Skeletal muscle tissue (tissue), 4 donors: ENCODE measurements around the gene NASP. TPM values are rescaled to one million over a fixed set of nuclear protein-coding genes. Genes with fewer than 3 reads are reported as not detected.

Experiments used
- H3K27ac ChIP-seq: one replicate; pipeline ENCODE4 v1.7.0; 2013; ENCODE audit warnings: mild to moderate bottlenecking, low read depth, low read length, inconsistent platforms
- H3K27me3 ChIP-seq, 3 donors: one replicate each; pipeline ENCODE4 v1.7.0; 2013; ENCODE audit warnings: low read length in 3 of 3; ENCODE audit not compliant: control insufficient read depth in 3 of 3, insufficient read depth in 3 of 3
- H3K36me3 ChIP-seq, 3 donors: one replicate each; pipeline ENCODE4 v1.7.0; 2013; ENCODE audit warnings: low read length in 3 of 3; ENCODE audit not compliant: control insufficient read depth in 3 of 3, insufficient read depth in 3 of 3
- H3K4me1 ChIP-seq, 3 donors: one replicate each; pipeline ENCODE4 v1.7.0; 2013; ENCODE audit warnings: low read length in 3 of 3, mild to moderate bottlenecking in 3 of 3; ENCODE audit not compliant: control insufficient read depth in 3 of 3, insufficient read depth in 3 of 3
- H3K4me3 ChIP-seq, 3 donors: one replicate each; pipeline ENCODE4 v1.7.0; 2013; ENCODE audit warnings: low read length in 3 of 3
- H3K9ac ChIP-seq, 3 donors: one replicate each; pipeline ENCODE4 v1.7.0; 2013; ENCODE audit warnings: low read length in 3 of 3, mild to moderate bottlenecking in 3 of 3, moderate library complexity in 2 of 3, low read depth in 1 of 3
- H3K9me3 ChIP-seq, 3 donors: one replicate each; pipeline ENCODE4 v1.7.0; 2013; ENCODE audit warnings: low read length in 3 of 3; ENCODE audit not compliant: control insufficient read depth in 3 of 3
- total RNA-seq: library from RNA; depleted of rRNA; stranded (reverse); fragments of >200 nt; gene quantifications from one replicate; pipeline ENCODE4 v1.2.3, GENCODE V29; 2014
- donor health status: Osteomylitis.

NASP gene
- total RNA-seq: 36.5 TPM

- H3K4me1 ChIP-seq: peaks cover 16 to 27% (median 16%) of the 10 kb centered on the region in 3 donors
- H3K9ac ChIP-seq: peak within 1 kb of the TSS; percentile 96 to 99 (median 99)
- no peaks in the 10 kb centered on the region for H3K27me3 ChIP-seq
- H3K9me3 ChIP-seq: no peaks in the 10 kb centered on the region
- no peaks in the 10 kb centered on the region for H3K36me3 ChIP-seq
- H3K4me3 ChIP-seq: peak within 1 kb of the TSS; percentile 85 to 100 (median 94)
- peak within 1 kb of the TSS; percentile 94 for H3K27ac ChIP-seq
Measured at GRCh38 chr1:45583666-45584350, at the start of gene NASP. Gene NASP (plus strand): TSS chr1:45584041. CDS start chr1:45584147, 106 bp downstream.

DNA sequence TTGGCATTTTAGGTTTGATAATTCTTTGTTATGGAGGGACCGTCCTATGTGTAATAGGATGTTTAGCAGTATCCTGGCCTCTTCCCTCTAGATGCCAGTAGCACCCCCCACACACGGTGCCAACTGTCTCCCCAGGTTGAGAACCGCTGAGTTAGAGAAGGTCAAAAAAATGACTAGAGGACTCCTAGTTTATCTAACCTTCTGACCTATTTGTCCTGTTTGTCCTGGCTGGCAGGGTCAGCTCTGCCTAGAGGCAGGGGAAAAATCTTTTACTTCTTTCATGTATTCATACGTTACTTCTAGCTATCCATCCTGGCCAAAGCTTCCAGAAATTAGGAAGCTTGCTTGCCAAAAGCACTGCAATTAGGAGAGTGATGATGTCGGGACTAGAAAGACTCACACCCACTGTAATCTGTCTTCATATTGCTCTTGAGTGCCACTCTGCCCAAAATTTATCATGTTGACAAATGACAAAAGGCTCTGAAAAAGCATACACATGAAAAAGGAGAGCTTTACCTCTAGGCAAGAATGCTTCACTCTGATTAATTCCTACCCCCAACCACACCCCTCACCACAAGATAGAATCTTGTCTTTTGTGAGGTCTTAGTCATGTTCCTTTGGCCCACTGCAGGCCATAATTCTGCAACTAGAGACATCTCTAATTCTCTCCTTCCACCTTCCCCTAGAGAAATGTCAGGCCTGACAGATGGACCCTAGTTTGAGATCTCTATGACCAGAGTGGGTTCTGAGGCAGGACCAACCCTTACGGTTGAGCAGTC is 47.7 kb upstream of the NASP start:
- no peak overlapping the region for H3K27ac ChIP-seq
- H3K36me3 ChIP-seq: no peaks in the 10 kb centered on the region
- H3K27me3 ChIP-seq: no peaks in the 10 kb centered on the region
- no peak overlapping the region for H3K9ac ChIP-seq
- no peaks in the 10 kb centered on the region for H3K4me1 ChIP-seq
- H3K9me3 ChIP-seq: no peaks in the 10 kb centered on the region
- H3K4me3 ChIP-seq: no peak overlapping the region

DNA sequence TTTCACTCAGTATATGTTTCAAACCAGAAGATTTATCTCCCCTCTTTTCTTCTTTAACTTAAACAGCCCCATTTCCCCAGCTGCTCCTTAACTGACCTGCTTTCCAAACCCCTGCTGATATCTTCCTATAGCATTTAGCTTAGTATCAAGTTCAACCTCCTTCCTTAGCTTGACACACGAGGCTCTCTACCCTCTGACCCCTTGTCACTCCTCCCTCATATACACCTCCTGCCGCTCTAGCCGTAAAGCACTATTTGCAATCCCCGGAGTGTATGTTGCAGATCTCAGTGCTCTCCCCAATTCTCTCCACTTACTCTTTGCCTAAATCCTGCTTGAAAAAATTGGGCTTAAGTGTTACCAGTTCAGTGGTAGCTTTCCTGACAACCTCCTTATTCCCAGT is 47.0 kb upstream of the NASP start:
- no peak overlapping the region for H3K4me3 ChIP-seq
- H3K9me3 ChIP-seq: no peaks in the 10 kb centered on the region
- H3K27ac ChIP-seq: no peak overlapping the region
- no peaks in the 10 kb centered on the region for H3K27me3 ChIP-seq
- no peaks in the 10 kb centered on the region for H3K4me1 ChIP-seq
- H3K9ac ChIP-seq: no peak overlapping the region
- no peaks in the 10 kb centered on the region for H3K36me3 ChIP-seq

DNA sequence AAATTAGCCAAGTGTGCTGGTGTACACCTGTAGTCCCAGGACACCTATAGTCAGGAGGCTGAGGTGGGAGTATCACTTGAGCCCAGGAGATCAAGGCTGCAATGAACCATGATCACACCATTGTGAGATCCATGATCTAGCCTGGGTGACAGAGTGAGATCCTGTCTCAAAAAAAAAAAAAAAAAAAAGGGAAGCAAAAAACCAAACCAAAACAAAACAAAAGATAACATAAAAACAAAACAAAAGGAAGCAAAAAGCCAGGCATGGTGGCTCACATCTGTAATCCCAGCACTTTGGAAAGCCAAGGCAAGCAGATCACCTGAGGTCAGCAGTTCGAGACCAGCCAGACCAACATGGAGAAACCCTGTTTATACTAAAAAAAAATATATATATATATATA is 42.6 kb upstream of the NASP start:
- no peak overlapping the region for H3K9ac ChIP-seq
- H3K9me3 ChIP-seq: no peaks in the 10 kb centered on the region
- H3K4me1 ChIP-seq: peaks cover 0 to 3% (median 2%) of the 10 kb centered on the region in 3 donors
- H3K4me3 ChIP-seq: no peak overlapping the region
- no peak overlapping the region for H3K27ac ChIP-seq
- H3K27me3 ChIP-seq: peaks cover 0 to 3% (median 0%) of the 10 kb centered on the region in 3 donors
- H3K36me3 ChIP-seq: no peaks in the 10 kb centered on the region

DNA sequence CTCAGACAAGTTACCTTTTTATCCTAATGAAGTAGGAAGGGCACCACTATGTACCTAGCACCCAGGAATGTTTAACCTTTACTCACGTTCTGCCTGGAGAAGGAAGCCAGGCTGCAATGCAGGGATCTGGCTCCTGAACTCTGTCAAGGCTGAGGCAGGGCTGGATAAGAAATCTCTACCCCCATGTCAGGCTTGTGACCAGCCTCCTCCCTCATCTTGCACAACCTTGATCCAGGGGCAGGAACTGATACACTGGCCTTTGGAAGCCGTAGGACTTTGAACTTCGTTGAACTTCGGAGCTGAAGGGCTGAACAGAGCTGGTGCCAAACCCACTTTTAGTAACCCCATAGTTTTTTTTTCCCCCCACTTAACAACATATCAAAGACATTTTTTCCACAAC is 41.2 kb upstream of the NASP start:
- no peak overlapping the region for H3K4me3 ChIP-seq
- peaks cover 0 to 3% (median 0%) of the 10 kb centered on the region in 3 donors for H3K27me3 ChIP-seq
- H3K36me3 ChIP-seq: no peaks in the 10 kb centered on the region
- no peaks in the 10 kb centered on the region for H3K9me3 ChIP-seq
- no peak overlapping the region for H3K9ac ChIP-seq
- no peak overlapping the region for H3K27ac ChIP-seq
- H3K4me1 ChIP-seq: peaks cover 0 to 3% (median 2%) of the 10 kb centered on the region in 3 donors

GRCh38 chr1:45543581-45544417 is 40.0 kb upstream of the NASP start:
- Histone ChIP-seq H3K4me3 (no peak overlapping the region), H3K4me1 (peaks cover 0 to 3% (median 2%) of the 10 kb centered on the region in 3 donors)

GRCh38 chr1:45544530-45544929 is 39.3 kb upstream of the NASP start:
- Histone ChIP-seq H3K4me1 (peaks cover 0 to 3% (median 2%) of the 10 kb centered on the region in 3 donors), H3K9ac (no peak overlapping the region), H3K36me3 (no peaks in the 10 kb centered on the region), H3K9me3 (no peaks in the 10 kb centered on the region), H3K27me3 (peaks cover 0 to 3% (median 0%) of the 10 kb centered on the region in 3 donors), H3K27ac (no peak overlapping the region), H3K4me3 (no peak overlapping the region)

More at GRCh38 chr1:45543581-45544417, 40.0 kb upstream of the NASP start:
- Histone ChIP-seq H3K27ac (peak overlapping the region; percentile 44), H3K27me3 (peaks cover 0 to 3% (median 0%) of the 10 kb centered on the region in 3 donors), H3K9ac (peak overlapping the region in 1 of 3 donors; percentile 21), H3K9me3 (no peaks in the 10 kb centered on the region), H3K36me3 (no peaks in the 10 kb centered on the region)

DNA sequence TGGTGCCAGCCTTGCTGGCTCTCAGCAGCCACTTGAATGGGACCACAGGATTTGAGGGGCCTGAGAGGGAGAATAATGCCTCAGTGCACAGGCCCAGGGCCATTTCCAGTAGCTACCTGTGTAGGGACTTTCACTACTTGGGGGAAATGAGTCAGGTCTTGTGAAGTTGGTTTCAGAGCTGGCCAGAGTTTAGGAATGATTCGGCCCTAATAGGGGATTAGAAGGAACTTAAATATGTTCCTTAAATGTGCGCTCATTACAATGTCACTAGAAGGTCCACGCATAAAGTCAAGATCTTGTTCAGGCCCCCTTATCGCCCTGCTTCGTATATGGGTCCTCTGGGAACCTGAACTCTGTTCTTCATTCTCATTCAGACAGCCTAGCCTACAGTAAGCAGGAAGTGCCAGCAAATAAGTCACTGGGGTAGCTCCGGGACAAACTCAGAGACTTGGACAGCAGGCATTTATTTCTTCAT is 38.8 kb upstream of the NASP start:
- H3K27ac ChIP-seq: no peak overlapping the region

GRCh38 chr1:45545553-45546310 is 38.1 kb upstream of the NASP start:
- no peaks in the 10 kb centered on the region for H3K9me3 ChIP-seq
- H3K4me3 ChIP-seq: no peak overlapping the region
- peaks cover 5 to 7% (median 6%) of the 10 kb centered on the region in 3 donors for H3K4me1 ChIP-seq
- no peak overlapping the region for H3K27ac ChIP-seq
- no peaks in the 10 kb centered on the region for H3K36me3 ChIP-seq
- H3K27me3 ChIP-seq: peaks cover 0 to 3% (median 0%) of the 10 kb centered on the region in 3 donors
- no peak overlapping the region for H3K9ac ChIP-seq

More for the DNA sequence above, 38.8 kb upstream of the NASP start:
- no peak overlapping the region for H3K9ac ChIP-seq
- no peaks in the 10 kb centered on the region for H3K36me3 ChIP-seq
- H3K4me1 ChIP-seq: peaks cover under 1 to 3% (median 2%) of the 10 kb centered on the region in 3 donors
- H3K4me3 ChIP-seq: no peak overlapping the region
- H3K9me3 ChIP-seq: no peaks in the 10 kb centered on the region
- H3K27me3 ChIP-seq: peaks cover 0 to 3% (median 0%) of the 10 kb centered on the region in 3 donors
